ENCODE measurements around the gene RRBP1. TPM values are rescaled to one million over a fixed set of nuclear protein-coding genes. Genes with fewer than 3 reads are reported as not detected.

RRBP1 gene
- total RNA-seq, 1 experiment from 2014 or later: 79.2 TPM

DNA sequence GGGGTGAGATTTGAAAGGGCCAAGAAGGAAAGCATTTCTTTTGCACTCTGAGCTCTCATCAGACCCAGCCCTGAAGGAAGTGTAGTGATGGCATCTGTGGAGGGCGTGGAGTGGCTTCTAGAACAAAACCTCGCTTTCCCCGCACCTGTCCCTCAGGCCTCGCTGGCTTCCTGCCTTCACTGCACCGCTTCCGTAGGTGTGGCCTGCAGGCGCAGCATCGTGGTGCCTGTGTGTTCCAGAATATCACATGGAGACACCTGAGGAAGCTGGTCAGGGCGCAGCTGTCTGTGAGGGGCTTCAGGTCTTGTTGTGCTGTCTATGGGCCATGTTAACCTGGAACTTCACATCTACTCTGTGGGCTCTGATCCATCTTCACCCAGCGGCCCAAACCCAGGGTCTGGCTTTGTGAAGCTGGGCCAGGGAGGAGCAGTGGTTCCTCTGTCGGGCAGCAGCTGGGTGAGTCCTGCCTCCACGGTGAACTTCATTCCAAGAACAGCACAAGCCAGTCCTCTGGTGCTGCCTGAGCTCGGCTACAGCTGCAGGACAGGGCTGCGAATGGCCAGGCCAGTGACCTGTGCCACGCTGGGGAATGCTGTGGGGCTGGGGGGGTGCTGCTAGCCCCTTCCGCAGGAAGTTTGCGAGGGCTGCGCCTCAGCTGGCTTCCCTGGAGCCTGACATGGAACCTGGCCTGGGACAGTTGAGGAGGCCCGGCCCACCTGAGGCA, 71.3 kb downstream of the RRBP1 start:
- H3K36me3 ChIP-seq (replicated peaks; ENCODE audit: control insufficient read depth, insufficient read depth, low read length): peaks cover 3% of the 10 kb centered on the region
- H3K27me3 ChIP-seq (ENCODE audit: control insufficient read depth, insufficient read depth, low read length): no peaks in the 10 kb centered on the region
- DNase-seq: no peak
- no peak overlapping the region for H3K4me3 ChIP-seq (ENCODE audit: insufficient read depth, low read depth, low read length)

DNA sequence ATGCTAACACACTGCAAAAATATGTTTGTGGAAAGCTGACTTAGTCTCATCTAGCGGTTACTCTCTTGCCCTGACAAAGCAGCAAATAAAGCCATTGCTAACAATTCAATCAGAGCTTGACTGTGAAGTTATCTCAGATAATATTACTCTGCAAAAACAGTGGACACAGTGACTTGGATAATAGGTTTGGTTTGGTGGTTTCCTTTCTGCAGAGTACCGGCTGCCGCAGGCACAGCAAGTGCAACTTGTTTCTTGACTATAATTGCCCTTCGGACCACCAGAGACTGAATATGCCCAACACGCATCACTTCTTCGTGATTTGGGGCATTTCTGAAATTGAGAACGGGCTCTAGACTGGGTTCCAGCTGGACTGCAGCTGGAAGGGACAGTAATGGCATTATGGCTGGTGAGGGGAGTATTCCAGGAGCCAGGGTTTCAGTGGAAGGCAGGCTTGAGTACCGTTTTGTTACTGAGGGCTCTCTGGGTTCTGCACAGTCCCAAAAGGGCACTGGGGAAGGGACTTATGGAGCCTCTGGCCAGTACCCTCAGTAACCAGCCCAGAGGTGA, 72.1 kb downstream of the RRBP1 start:
- no peak for DNase-seq
- Histone ChIP-seq H3K4me3 (ENCODE audit: insufficient read depth, low read depth, low read length) (no peak overlapping the region), H3K27me3 (ENCODE audit: control insufficient read depth, insufficient read depth, low read length) (no peaks in the 10 kb centered on the region)

DNA sequence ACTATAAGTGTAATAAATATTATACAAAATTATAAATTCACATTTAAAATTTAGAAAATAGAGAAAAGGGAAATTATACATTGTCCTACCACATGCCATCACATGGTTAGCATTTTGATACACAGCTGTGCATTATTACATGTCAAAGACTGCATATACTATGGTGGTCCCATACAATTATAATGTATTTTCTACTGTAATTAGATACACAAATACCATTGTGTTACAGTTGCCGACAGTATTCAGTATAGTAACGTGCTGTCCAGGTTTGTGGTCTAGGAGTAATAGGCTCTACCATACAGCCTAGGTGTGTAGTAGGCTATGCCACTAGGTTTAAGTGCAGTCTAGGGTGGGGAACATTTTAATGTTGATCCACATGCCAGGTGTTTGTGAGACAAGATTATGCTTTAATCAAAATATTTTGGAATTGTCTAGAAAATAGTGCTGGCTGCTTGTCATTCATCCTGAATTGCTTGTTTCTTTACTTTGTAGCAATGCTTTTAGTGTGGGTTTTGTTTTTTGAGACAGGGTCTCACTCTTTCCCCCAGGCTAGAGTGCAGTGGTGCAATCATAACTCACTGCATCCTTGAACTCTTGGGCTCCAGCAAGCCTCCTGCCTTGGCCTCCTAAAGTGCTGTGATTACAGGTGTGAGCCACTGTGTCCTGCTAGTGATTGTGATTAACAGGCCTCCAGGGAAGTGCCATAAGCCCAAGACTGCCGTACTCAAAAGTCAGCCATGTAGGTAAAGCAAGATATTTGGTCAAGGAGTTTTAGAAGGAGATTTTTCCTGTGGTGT, 73.1 kb downstream of the RRBP1 start:
- no peak for DNase-seq
- Histone ChIP-seq H3K4me3 (ENCODE audit: insufficient read depth, low read depth, low read length) (no peak overlapping the region), H3K27me3 (ENCODE audit: control insufficient read depth, insufficient read depth, low read length) (no peaks in the 10 kb centered on the region), H3K36me3 (replicated peaks; ENCODE audit: control insufficient read depth, insufficient read depth, low read length) (no peaks in the 10 kb centered on the region; the same call in none of the 2 replicates)

More for the DNA sequence above, 72.1 kb downstream of the RRBP1 start:
- H3K36me3 ChIP-seq (replicated peaks; ENCODE audit: control insufficient read depth, insufficient read depth, low read length): peaks cover under 1% of the 10 kb centered on the region

GRCh38 chr20:17606001-17606400, 76.0 kb downstream of the RRBP1 start:
- no peak overlapping the region for H3K4me3 ChIP-seq (ENCODE audit: insufficient read depth, low read depth, low read length)
- DNase-seq: no peak
- no peaks in the 10 kb centered on the region for H3K27me3 ChIP-seq (ENCODE audit: control insufficient read depth, insufficient read depth, low read length)
- H3K36me3 ChIP-seq (replicated peaks; ENCODE audit: control insufficient read depth, insufficient read depth, low read length): no peaks in the 10 kb centered on the region; the same call in none of the 2 replicates

DNA sequence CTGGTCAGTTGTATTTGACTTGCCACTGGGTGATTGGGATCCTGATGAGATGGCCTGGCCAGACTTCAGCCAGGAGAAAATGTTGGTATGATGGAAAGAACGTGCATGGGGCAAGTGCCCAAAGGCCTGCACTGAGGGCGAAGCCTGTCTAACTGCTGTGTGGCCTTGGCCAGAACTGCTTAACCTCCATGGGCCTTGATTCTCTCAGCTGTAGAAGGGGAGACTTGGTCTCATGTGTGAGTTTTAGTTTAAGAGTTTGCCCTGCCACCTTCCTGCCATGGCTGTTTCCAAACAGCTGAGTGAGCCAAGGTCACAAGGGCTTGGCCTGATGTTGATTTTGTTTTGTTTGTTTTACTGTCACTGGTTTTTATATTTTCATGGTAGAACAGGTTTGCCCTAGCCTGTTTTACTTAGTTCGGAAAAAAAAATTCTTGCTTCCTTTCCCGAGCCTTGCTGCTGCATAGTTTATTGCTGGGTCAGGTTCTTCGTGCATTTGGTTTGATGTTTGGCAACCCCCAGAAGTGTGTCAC, 76.8 kb downstream of the RRBP1 start:
- no peak overlapping the region for H3K4me3 ChIP-seq (ENCODE audit: insufficient read depth, low read depth, low read length)
- no peaks in the 10 kb centered on the region for H3K27me3 ChIP-seq (ENCODE audit: control insufficient read depth, insufficient read depth, low read length)
- no peak for DNase-seq
- no peaks in the 10 kb centered on the region; the same call in none of the 2 replicates for H3K36me3 ChIP-seq (replicated peaks; ENCODE audit: control insufficient read depth, insufficient read depth, low read length)

GRCh38 chr20:17602493-17602892, 79.5 kb downstream of the RRBP1 start:
- no peak overlapping the region for H3K4me3 ChIP-seq (ENCODE audit: insufficient read depth, low read depth, low read length)
- no peaks in the 10 kb centered on the region for H3K27me3 ChIP-seq (ENCODE audit: control insufficient read depth, insufficient read depth, low read length)
- DNase-seq: no peak
- no peaks in the 10 kb centered on the region; the same call in none of the 2 replicates for H3K36me3 ChIP-seq (replicated peaks; ENCODE audit: control insufficient read depth, insufficient read depth, low read length)

DNA sequence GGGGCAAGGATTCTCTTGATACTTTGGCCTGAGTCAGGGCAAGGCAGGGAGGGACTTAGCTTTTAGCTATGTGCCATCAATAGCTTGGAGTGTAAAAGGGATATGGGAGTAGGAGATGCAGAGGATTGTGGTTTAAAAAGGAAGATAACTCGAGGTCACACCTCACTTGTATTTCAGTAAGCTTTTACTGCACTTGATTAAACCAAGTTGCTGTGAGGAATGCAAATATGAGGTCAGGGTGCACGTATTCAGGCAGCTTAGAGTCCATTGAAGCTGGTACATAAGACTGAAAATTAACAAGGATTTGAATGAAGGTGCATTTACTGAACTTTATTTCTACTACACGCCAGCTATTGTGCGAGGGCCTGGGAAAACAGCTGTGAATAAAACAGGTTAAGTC, 80.1 kb downstream of the RRBP1 start:
- DNase-seq: no peak
- no peaks in the 10 kb centered on the region; the same call in 1 of the 2 replicates for H3K36me3 ChIP-seq (replicated peaks; ENCODE audit: control insufficient read depth, insufficient read depth, low read length)
- H3K27me3 ChIP-seq (ENCODE audit: control insufficient read depth, insufficient read depth, low read length): no peaks in the 10 kb centered on the region
- no peak overlapping the region for H3K4me3 ChIP-seq (ENCODE audit: insufficient read depth, low read depth, low read length)

DNA sequence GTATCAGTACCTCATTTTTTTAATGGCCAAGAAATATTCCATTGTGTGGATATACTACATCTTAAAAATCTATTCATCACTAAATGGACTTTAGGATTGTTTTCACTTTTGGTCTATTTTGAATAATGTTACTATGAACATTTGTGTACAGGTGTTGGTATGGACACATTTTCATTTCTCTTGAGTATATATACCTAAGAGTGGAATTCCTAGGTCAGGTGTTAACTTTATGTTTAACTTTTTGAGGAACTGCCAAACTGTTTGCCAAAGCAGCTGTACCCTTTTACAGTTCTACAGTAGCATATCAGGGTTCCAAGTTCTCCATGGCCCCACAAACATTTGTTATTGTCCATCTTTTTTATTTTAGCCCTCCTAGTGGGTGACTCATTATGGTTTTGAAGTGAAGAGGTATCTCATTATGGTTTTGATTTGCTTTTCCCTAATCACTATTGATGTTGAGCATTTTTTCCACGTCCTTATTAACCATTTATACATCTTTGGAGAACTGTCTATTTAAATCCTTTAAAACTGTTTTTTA, 84.0 kb downstream of the RRBP1 start:
- H3K36me3 ChIP-seq (replicated peaks; ENCODE audit: control insufficient read depth, insufficient read depth, low read length): no peaks in the 10 kb centered on the region
- H3K4me3 ChIP-seq (ENCODE audit: insufficient read depth, low read depth, low read length): no peak overlapping the region
- no peak for DNase-seq
- H3K27me3 ChIP-seq (ENCODE audit: control insufficient read depth, insufficient read depth, low read length): no peaks in the 10 kb centered on the region

DNA sequence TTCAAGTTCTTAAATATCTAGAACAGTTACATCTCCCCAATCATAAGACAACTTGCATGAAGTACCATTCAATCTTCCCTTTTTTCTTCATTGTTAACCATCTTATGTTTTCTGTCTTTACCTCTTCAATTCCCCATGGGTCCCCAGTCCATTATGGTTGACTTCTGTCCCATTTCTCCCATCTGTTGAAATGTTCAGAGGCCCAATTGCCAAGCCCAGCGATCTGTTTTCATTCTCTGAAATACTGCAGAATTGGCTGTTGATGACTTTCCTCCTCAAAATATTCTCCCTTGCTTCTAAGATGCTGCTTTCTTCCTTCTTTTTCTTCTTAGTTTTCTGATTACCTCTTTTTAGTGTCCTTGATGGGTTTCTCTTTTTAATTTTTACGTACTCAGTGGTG, 86.2 kb downstream of the RRBP1 start:
- H3K27me3 ChIP-seq (ENCODE audit: control insufficient read depth, insufficient read depth, low read length): no peaks in the 10 kb centered on the region
- no peak overlapping the region for H3K4me3 ChIP-seq (ENCODE audit: insufficient read depth, low read depth, low read length)
- H3K36me3 ChIP-seq (replicated peaks; ENCODE audit: control insufficient read depth, insufficient read depth, low read length): no peaks in the 10 kb centered on the region
- DNase-seq: no peak

DNA sequence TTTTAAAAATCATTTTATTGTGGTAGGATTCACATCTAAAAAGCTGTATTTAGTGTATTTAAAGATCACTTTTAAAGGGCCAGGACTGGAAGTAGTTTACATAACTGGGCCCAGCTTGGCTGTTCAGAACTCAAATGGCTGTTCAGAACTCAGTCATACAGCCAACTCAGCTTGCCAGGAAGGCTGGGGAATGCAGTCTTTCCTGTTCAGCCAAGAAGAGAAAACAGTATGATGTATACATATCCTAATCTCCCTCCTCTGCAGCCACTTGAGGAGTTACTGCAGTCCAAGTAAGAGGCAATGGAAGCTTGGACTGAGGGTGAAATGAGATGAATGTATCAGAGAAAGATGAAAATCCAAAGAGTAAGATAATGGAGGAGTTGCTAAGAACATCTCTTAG, 87.6 kb downstream of the RRBP1 start:
- Histone ChIP-seq H3K4me3 (ENCODE audit: insufficient read depth, low read depth, low read length) (no peak overlapping the region), H3K27me3 (ENCODE audit: control insufficient read depth, insufficient read depth, low read length) (no peaks in the 10 kb centered on the region), H3K36me3 (replicated peaks; ENCODE audit: control insufficient read depth, insufficient read depth, low read length) (no peaks in the 10 kb centered on the region)
- no peak for DNase-seq

DNA sequence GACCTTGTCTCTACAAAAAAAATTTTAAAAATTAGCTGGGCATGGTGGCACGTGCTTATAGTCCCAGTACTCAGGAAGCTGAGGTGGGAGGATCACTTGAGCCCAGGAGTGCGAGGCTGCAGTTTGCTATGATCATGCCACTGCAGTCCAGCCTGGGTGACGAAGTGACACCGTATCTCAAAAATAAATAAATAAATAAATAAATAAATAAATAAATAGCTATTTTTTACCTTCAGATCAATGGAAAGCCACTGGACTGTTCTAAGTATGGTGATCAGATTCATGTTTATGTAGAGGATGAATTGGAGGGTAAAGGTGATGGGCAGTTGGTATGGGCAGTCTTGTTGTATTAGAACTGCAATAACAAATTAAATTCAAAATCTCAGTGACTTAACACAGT, 88.1 kb downstream of the RRBP1 start:
- DNase-seq: no peak
- no peaks in the 10 kb centered on the region for H3K36me3 ChIP-seq (replicated peaks; ENCODE audit: control insufficient read depth, insufficient read depth, low read length)

DNA sequence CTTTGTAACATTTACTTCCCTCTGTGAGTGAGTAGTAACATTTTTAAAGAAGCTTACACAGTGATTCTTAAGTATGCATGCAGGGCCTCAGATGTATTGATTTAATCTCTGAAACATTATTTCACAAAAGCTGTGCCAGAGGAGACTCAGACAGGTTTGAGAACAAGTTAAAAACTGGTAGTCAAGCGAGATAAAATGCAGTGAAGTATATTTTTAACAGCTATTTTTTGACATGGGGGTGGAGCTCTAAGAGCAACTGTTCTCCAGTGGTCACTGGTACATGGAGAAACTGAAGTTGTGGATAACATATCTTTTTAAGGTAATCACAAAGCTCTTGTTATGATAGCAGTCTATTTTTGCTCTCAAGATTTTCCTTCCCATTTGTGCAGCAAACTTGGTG, 91.8 kb downstream of the RRBP1 start:
- Histone ChIP-seq H3K36me3 (replicated peaks; ENCODE audit: control insufficient read depth, insufficient read depth, low read length) (no peaks in the 10 kb centered on the region), H3K4me3 (ENCODE audit: insufficient read depth, low read depth, low read length) (no peak overlapping the region), H3K27me3 (ENCODE audit: control insufficient read depth, insufficient read depth, low read length) (no peaks in the 10 kb centered on the region)
- DNase-seq: no peak

More for the DNA sequence above, 88.1 kb downstream of the RRBP1 start:
- no peak overlapping the region for H3K4me3 ChIP-seq (ENCODE audit: insufficient read depth, low read depth, low read length)
- no peaks in the 10 kb centered on the region for H3K27me3 ChIP-seq (ENCODE audit: control insufficient read depth, insufficient read depth, low read length)

GRCh38 chr20:17589161-17589834, 92.7 kb downstream of the RRBP1 start:
- no peak for DNase-seq
- Histone ChIP-seq H3K4me3 (ENCODE audit: insufficient read depth, low read depth, low read length) (no peak overlapping the region), H3K36me3 (replicated peaks; ENCODE audit: control insufficient read depth, insufficient read depth, low read length) (no peaks in the 10 kb centered on the region), H3K27me3 (ENCODE audit: control insufficient read depth, insufficient read depth, low read length) (no peaks in the 10 kb centered on the region)

- no peak for DNase-seq
- no peak overlapping the region for H3K4me3 ChIP-seq (ENCODE audit: insufficient read depth, low read depth, low read length)
- no peaks in the 10 kb centered on the region for H3K27me3 ChIP-seq (ENCODE audit: control insufficient read depth, insufficient read depth, low read length)
- no peaks in the 10 kb centered on the region for H3K36me3 ChIP-seq (replicated peaks; ENCODE audit: control insufficient read depth, insufficient read depth, low read length)
Observed at GRCh38 chr20:17587824-17588223, 94.2 kb downstream of the RRBP1 start.
